ENCODE data around the gene ARVCF.

- no peak for TF ChIP-seq TSHZ1 (tag by site-specific recombination; IDR thresholded peaks at IDR 0.05; ENCODE audit: borderline replicate concordance)
- TF ChIP-seq ZNF664 (tag by site-specific recombination; IDR thresholded peaks at IDR 0.05), result no peak
- no peak for TF ChIP-seq ZNF610 (tag by site-specific recombination; IDR thresholded peaks at IDR 0.05; ENCODE audit: borderline replicate concordance)
- no peak for TF ChIP-seq SALL2 (tag by site-specific recombination; IDR thresholded peaks at IDR 0.05; ENCODE audit: borderline replicate concordance)
- TF ChIP-seq ZFP41 (tag by site-specific recombination; IDR thresholded peaks at IDR 0.05; ENCODE audit: borderline replicate concordance), result no peak
- TF ChIP-seq CTCF (tag by site-specific recombination; IDR thresholded peaks at IDR 0.05), result no peak
- no peak for TF ChIP-seq YY1 (tag by site-specific recombination; IDR thresholded peaks at IDR 0.05)
- TF ChIP-seq ZNF792 (tag by site-specific recombination; IDR thresholded peaks at IDR 0.05), result no peak
Observed at GRCh38 chr22:19998991-19999820, 17.4 kb downstream of the ARVCF start.
